ENCODE measurements around the gene EEIG1. TPM values are rescaled to one million over a fixed set of nuclear protein-coding genes. Genes with fewer than 3 reads are reported as not detected.

Gene EEIG1
- total RNA-seq, 1 donor = 49.1 TPM

DNA sequence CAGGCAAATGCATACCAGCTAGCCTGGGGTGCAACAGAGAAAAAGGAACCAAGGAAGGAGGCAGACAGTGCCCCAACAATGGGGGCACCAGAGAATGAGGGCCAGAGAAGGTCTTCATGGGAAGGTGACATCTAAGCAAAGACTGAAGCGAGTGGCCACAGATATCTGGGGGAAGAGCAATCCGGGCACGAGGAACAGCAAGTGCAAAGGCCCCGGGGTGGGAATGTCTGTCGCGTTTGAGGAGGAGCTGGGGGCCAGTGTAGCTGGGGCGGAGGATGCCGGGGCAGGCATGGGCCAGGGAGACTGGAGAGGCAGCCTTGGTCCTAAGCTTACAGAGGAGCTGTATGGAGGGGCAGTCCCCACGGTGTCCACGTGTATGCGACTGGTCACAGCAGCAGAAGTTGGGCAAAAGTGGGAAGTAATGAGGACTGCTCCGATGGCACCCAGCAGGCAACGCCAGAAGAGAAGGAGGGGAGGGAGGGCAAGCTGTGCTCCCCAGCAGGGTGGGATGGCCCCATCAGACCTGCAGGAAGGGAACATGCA, 19.1 kb downstream of the EEIG1 start:
- no peak overlapping the region for H3K4me3 ChIP-seq (ENCODE audit: low read length)
- no peaks in the 10 kb centered on the region for H3K27me3 ChIP-seq (ENCODE audit: insufficient read depth, low read length)
- no peaks in the 10 kb centered on the region for H3K9me3 ChIP-seq (ENCODE audit: low read depth, low read length)
- H3K4me1 ChIP-seq (ENCODE audit: insufficient read depth, low read length) = peaks cover 62% of the 10 kb centered on the region

DNA sequence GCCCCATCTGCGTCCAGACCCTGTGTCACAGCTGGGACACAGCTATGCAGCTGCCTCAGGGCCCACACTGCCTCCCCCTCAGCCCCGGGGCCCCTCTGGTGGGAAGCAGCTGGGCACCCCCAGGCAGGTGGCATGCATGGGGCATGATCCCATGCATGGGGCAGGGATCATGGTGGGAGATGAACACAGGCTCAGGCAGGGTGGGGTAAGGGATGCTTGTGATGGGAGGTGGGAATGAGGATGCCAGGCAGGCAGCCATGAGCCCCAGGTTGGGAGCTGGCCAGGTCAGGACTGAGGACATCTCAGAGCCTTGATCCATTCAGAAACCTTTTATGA, 19.7 kb downstream of the EEIG1 start:
- Histone ChIP-seq H3K27me3 (ENCODE audit: insufficient read depth, low read length) (no peaks in the 10 kb centered on the region), H3K4me3 (ENCODE audit: low read length) (no peak overlapping the region), H3K4me1 (ENCODE audit: insufficient read depth, low read length) (peaks cover 61% of the 10 kb centered on the region), H3K9me3 (ENCODE audit: low read depth, low read length) (no peaks in the 10 kb centered on the region)

DNA sequence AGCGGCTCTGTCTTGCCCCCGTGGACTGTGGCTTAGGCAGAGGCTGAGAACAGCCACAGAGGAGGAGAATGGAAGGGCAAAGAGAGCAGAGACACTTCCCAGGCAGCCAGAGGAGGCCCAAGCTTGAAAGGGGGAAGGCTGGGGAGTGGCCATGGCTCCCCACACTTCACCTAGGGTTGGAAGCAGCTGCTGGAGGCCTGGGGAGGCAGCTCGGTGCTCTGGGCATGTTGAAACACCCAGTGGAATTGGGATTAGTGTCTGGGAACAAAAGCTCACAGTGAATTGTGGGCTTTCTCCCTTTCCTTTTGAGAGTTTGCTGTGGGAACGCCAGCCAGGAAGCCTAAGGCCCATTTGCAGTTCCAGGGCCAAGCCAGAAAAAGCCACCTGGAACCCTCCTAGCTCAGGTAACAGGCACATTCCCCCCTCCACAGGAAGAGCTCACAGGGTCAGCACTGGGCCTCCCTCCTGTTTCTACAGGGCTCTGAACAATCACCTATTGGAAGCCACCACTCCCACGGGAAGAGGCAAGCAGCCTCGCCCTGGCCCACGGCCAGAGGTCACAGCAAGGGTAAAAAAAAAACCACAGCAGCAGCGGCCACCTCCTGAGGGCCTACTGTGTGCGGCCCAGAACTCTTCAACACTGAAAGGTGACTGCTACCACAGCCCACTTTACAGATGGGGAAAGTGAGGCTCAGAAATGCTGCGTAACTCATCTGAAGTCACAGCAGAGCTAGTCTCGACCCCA, 20.2 kb downstream of the EEIG1 start:
- peaks cover 61% of the 10 kb centered on the region for H3K4me1 ChIP-seq (ENCODE audit: insufficient read depth, low read length)
- no peaks in the 10 kb centered on the region for H3K9me3 ChIP-seq (ENCODE audit: low read depth, low read length)
- H3K4me3 ChIP-seq (ENCODE audit: low read length) = no peak overlapping the region
- no peaks in the 10 kb centered on the region for H3K27me3 ChIP-seq (ENCODE audit: insufficient read depth, low read length)

DNA sequence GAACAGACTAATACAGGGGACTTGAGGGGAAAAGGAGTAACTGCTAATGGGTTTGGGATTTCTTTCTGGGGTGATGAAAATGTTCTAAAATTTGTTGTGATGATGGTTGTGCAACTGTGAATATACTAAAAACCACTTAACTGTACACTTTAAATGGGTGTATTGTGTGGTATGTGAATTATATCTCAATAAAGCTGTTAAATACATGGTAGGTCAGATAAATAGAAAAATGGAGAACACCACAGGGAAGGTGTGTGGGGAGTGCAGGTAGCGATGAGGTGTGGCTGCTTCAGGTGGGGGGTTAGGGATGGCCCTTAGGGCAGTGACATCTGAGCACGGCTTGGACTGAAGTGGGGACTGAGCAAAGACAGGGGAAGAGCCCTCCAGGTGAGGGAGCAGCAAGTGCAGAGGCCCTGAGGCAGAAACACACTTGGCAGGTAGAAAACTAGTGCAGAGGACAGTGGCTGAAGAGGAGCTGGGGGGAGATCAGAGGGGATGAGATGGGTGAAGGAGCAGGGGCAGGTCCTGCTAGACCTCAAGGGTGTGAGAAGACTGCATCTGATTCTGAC, 20.9 kb downstream of the EEIG1 start:
- H3K4me3 ChIP-seq (ENCODE audit: low read length) = no peak overlapping the region

GRCh38 chr9:127959398-127959797, 21.4 kb downstream of the EEIG1 start:
- Histone ChIP-seq H3K4me1 (ENCODE audit: insufficient read depth, low read length) (peaks cover 63% of the 10 kb centered on the region), H3K9me3 (ENCODE audit: low read depth, low read length) (no peaks in the 10 kb centered on the region), H3K4me3 (ENCODE audit: low read length) (no peak overlapping the region), H3K27me3 (ENCODE audit: insufficient read depth, low read length) (no peaks in the 10 kb centered on the region)

More for the DNA sequence above, 20.9 kb downstream of the EEIG1 start:
- Histone ChIP-seq H3K4me1 (ENCODE audit: insufficient read depth, low read length) (peaks cover 61% of the 10 kb centered on the region), H3K27me3 (ENCODE audit: insufficient read depth, low read length) (no peaks in the 10 kb centered on the region), H3K9me3 (ENCODE audit: low read depth, low read length) (no peaks in the 10 kb centered on the region)

DNA sequence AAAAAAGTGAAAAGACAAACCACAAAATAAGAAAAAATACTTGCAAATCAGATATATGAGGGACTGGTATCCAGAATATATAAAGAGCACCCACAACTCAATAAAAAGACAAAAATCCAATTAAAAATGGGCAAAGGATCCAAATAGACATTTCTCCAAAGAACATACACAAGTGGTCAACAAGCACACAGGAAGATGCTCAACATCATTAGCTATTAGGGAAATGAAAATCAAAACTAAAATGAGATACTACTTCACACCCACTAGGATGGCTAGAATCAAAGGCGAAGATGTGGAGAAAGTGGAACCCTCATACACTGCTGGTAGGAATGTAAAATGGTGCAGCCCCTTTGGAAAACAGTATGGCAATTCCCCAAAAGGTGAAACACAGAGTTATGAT, 22.1 kb downstream of the EEIG1 start:
- Histone ChIP-seq H3K4me1 (ENCODE audit: insufficient read depth, low read length) (peaks cover 61% of the 10 kb centered on the region), H3K27me3 (ENCODE audit: insufficient read depth, low read length) (no peaks in the 10 kb centered on the region), H3K4me3 (ENCODE audit: low read length) (no peak overlapping the region), H3K9me3 (ENCODE audit: low read depth, low read length) (no peaks in the 10 kb centered on the region)

DNA sequence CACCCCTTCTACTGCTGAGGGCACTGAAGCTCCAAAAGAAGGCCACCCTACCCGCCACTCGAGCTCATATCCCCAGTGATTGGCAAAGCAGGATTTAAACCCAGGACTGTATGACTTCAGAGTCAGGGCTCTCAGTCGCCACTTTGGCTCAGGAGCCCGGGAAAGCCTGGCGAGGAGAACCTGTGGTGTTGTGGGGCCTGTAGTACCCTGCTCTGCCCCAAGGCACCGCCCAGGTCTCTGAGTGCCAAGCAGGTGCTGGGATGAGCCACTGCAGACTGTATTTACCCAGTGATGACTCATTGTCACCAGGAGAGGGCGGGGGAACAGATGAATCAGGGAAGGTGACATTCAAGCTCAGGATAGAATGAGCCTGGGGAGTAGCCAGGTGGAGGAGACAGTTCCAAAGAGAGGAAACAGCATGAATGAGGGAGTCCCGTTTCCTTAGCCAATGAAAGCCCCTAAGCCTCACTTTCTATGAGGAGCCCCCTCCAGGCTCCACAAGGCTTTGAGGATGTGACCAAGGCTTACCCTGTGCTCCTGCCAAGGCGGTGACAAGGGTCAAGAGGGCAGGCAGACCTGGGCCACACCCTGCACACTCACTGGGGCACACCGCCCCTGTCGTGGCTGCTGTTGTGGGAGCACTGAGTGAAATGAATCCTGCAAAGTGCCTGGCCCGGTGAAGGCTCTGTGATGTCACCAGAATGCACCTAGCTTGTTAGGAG, 25.3 kb downstream of the EEIG1 start:
- Histone ChIP-seq H3K9me3 (ENCODE audit: low read depth, low read length) (no peaks in the 10 kb centered on the region), H3K4me1 (ENCODE audit: insufficient read depth, low read length) (peaks cover 36% of the 10 kb centered on the region), H3K4me3 (ENCODE audit: low read length) (no peak overlapping the region), H3K27me3 (ENCODE audit: insufficient read depth, low read length) (no peaks in the 10 kb centered on the region)

GRCh38 chr9:127954831-127955293, 25.9 kb downstream of the EEIG1 start:
- no peaks in the 10 kb centered on the region for H3K27me3 ChIP-seq (ENCODE audit: insufficient read depth, low read length)
- peaks cover 31% of the 10 kb centered on the region for H3K4me1 ChIP-seq (ENCODE audit: insufficient read depth, low read length)
- H3K9me3 ChIP-seq (ENCODE audit: low read depth, low read length) = no peaks in the 10 kb centered on the region
- H3K4me3 ChIP-seq (ENCODE audit: low read length) = no peak overlapping the region

GRCh38 chr9:127953768-127954505, 26.9 kb downstream of the EEIG1 start:
- Histone ChIP-seq H3K4me3 (ENCODE audit: low read length) (no peak overlapping the region), H3K4me1 (ENCODE audit: insufficient read depth, low read length) (peaks cover 37% of the 10 kb centered on the region), H3K27me3 (ENCODE audit: insufficient read depth, low read length) (no peaks in the 10 kb centered on the region), H3K9me3 (ENCODE audit: low read depth, low read length) (no peaks in the 10 kb centered on the region)

- no peaks in the 10 kb centered on the region for H3K9me3 ChIP-seq (ENCODE audit: low read depth, low read length)
- no peak overlapping the region for H3K4me3 ChIP-seq (ENCODE audit: low read length)
- H3K27me3 ChIP-seq (ENCODE audit: insufficient read depth, low read length) = no peaks in the 10 kb centered on the region
- peaks cover 37% of the 10 kb centered on the region for H3K4me1 ChIP-seq (ENCODE audit: insufficient read depth, low read length)
Observed at GRCh38 chr9:127953154-127953553, 27.6 kb downstream of the EEIG1 start.

GRCh38 chr9:127950513-127951289, 30.1 kb downstream of the EEIG1 start:
- Histone ChIP-seq H3K4me1 (ENCODE audit: insufficient read depth, low read length) (peaks cover 25% of the 10 kb centered on the region), H3K4me3 (ENCODE audit: low read length) (no peak overlapping the region), H3K27me3 (ENCODE audit: insufficient read depth, low read length) (no peaks in the 10 kb centered on the region), H3K9me3 (ENCODE audit: low read depth, low read length) (no peaks in the 10 kb centered on the region)

GRCh38 chr9:127949827-127950512, 30.8 kb downstream of the EEIG1 start:
- Histone ChIP-seq H3K27me3 (ENCODE audit: insufficient read depth, low read length) (no peaks in the 10 kb centered on the region), H3K9me3 (ENCODE audit: low read depth, low read length) (no peaks in the 10 kb centered on the region), H3K4me1 (ENCODE audit: insufficient read depth, low read length) (peaks cover 18% of the 10 kb centered on the region), H3K4me3 (ENCODE audit: low read length) (no peak overlapping the region)

DNA sequence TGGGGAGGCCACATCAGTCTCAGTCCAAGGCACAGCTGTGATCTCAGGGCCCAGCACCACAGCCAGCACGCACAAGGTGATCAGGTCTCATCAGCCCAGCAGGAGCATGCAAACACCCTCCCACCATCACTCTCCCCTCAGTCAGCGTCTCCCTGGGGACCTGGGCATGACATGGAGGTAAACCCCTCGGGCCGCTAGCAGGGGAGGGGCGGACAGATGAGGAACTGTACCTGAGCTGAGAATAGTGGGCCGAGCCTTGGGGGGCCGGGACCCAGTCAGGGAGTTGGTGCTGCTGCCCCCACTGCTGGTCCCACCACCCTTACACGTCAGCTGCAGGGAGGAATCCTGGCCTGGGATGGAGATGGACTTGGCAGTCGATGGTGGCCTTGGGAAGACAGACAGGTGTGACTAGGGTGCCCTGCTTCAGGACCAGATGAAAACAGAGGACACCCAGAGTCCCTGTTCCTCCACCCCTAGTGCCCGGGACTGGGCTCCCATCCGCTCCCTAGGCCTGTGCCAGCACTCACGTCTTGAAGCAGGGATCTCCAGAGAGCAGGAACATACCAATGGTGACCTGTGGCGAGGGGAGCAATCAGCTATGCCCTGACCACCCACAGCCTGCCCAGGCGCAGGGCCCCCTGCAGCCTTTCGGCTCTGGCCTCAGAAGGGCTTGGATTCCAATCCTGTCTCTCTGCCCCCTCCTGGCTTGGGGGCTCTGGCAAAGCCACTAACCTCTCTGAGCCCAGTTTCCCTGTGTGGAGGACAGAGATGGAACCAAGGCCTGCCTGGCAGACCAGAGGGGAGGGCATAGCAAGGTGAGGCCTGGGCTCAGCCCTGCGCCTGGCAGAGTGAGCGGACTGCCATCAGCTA, 32.7 kb downstream of the EEIG1 start:
- Histone ChIP-seq H3K4me1 (ENCODE audit: insufficient read depth, low read length) (peaks cover 19% of the 10 kb centered on the region), H3K9me3 (ENCODE audit: low read depth, low read length) (no peaks in the 10 kb centered on the region), H3K27me3 (ENCODE audit: insufficient read depth, low read length) (no peaks in the 10 kb centered on the region), H3K4me3 (ENCODE audit: low read length) (no peak overlapping the region)
